Ovary (tissue), 3 donors: ENCODE results near the gene PTPRCAP.
"Not testable (repeated sequence)": the region's sequence is repeated elsewhere in the genome, so short reads cannot be mapped to it uniquely, and the experiment has no call there.

Source experiments
- CTCF ChIP-seq, 3 donors: fragments of 450-650 bp in 2 of 3; fragments of 200-600 bp in 1 of 3; IDR thresholded peaks; one replicate each; pipeline versions ENCODE4 v1.5.1 to v1.8.0; 2016 to 2022; ENCODE audit warnings: antibody characterized with exemption in 3 of 3, mild to moderate bottlenecking in 1 of 3
- EP300 ChIP-seq: sonication (generic); formaldehyde crosslinking; IDR thresholded peaks from one replicate; pipeline ENCODE4 v1.6.1; 2017; ENCODE audit warnings: antibody characterized with exemption
- POLR2A ChIP-seq: fragments of 450-650 bp; IDR thresholded peaks from one replicate; pipeline ENCODE4 v1.6.1; 2017; ENCODE audit warnings: antibody characterized with exemption, mild to moderate bottlenecking, moderate library complexity
- donor health status: DM: no; HTN: no; CAD: no.

GRCh38 chr11:67477344-67478050 is 40.0 kb upstream of the PTPRCAP start:
- not testable (repeated sequence) for TF ChIP-seq CTCF (IDR thresholded peaks at IDR 0.05); POLR2A; EP300
